Esophagus squamous epithelium (tissue), 4 donors: ENCODE results near the gene CACNB2.

Source experiments
- CTCF ChIP-seq, 6 experiments: fragments of 450-650 bp in 4 of 6; fragments of 200-600 bp in 2 of 6; sonication (generic) in 2 of 6; IDR thresholded peaks; one replicate each; pipeline ENCODE4 v1.5.1; 2016 to 2019; ENCODE audit warnings: antibody characterized with exemption in 6 of 6, mild to moderate bottlenecking in 4 of 6, moderate library complexity in 4 of 6
- POLR2A ChIP-seq, 4 donors: fragments of 450-650 bp; IDR thresholded peaks; one replicate each; pipeline ENCODE4 v1.6.1; 2017; ENCODE audit warnings: antibody characterized with exemption in 4 of 4, mild to moderate bottlenecking in 4 of 4, moderate library complexity in 3 of 4

DNA sequence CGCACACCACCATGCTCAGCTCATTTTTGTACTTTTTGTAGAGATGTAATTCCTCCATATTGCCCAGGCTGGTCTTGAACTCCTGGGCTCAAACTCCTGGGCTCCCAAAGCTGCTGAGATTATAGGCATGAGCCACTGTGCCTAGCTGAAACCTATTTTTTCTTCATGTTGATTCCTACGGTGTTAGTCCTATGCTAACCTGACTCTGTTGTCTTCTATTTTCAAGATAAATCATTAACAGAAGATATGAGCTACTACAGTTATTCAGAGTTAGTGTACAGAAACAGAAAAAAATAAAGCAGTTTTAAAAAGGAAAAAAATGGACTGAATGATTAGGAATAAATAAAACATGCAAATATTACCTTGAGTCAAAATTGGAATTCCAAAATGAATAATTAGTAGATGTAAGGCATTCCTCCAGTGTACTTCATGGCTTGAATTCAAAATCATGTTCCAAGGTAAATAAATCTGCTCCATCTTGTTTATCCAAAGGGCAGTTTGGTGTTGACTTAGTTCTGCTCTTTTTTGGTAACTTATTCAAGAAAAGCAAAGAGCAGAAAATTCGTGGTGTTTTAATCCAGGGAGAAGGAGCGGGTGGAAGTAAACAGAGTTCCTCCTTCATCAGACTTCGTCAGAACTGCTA is 185.8 kb downstream of the CACNB2 start:
- TF ChIP-seq CTCF (IDR thresholded peaks at IDR 0.05) (no peak), POLR2A (IDR thresholded peaks at IDR 0.05) (no peak)
